ENCODE data around the gene FZD2. TPM values are rescaled to one million over a fixed set of nuclear protein-coding genes. Genes with fewer than 3 reads are reported as not detected.

The FZD2 gene
- total and polyA plus RNA-seq, 2 of the 8 experiments (the other 6 are each of a cell fraction or from before 2014, with no cell fraction given), result 17.6 to 86.7 TPM

DNA sequence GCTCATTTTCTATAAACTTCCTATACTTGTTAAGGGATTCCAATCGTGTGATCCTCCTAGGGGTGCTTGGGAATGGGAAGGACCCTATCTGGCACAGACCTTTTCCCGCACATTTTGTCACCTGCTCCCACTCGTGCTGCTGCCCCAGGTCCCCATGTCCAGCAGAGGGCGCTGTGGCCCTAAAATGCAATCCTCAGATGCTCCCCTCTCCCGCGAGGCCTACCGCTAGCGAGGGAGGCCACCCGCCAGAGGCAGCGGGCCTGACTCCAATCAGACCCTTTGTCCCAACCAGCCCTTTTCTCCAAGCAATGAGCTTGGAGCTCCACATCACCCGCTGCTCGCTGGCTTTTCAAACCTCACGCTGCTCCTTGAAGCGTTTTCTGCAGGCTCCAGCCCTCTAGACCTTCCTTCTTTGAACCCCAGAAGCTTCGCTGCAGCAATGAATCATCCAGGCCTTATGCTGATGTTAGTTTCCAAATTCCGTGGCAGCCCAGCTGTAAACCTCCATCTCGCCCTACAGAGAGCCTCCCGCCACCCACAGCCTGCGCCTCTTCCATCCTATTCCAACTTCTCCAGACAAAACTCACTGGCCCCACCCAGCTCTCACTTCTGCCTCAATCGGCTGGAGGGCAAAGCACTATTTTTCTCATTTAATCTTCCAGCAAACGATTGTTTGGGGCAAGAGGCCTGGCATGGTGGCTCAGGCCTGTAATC is 23.6 kb upstream of the FZD2 start (continued):
- TF ChIP-seq SUZ12 (IDR thresholded peaks at IDR 0.05; ENCODE audit: low read length) (0 out of 2 replicates have a peak, but pooled peaks have one; percentile 29), CREB1 (IDR thresholded peaks at IDR 0.05) (no peak), POLR2A (IDR thresholded peaks at IDR 0.05; ENCODE audit: control extremely low read depth in 1 of 2, low read depth in 2 of 2, low read length in 2 of 2) (no peak), TEAD4 (IDR thresholded peaks at IDR 0.05; ENCODE audit: low read depth, low read length) (no peak), SIRT6 (IDR thresholded peaks at IDR 0.05; ENCODE audit: low read length) (no peak), CBX5 (IDR thresholded peaks at IDR 0.05; ENCODE audit: low read depth, low read length) (no peak), RXRA (IDR thresholded peaks at IDR 0.05; ENCODE audit: insufficient read depth, low read depth, low read length) (no peak), CHD1 (IDR thresholded peaks at IDR 0.05; ENCODE audit: low read depth, low read length) (no peak), TAF7 (optimal IDR thresholded peaks at IDR 0.05; ENCODE audit: borderline replicate concordance, low read depth, low read length) (no peak), NRF1 (IDR thresholded peaks at IDR 0.05; ENCODE audit: low read depth, low read length) (no peak), GTF2F1 (IDR thresholded peaks at IDR 0.05; ENCODE audit: borderline replicate concordance, low read depth, low read length) (0 out of 2 replicates have a peak, but pooled peaks have one; percentile 57), FOSL1 (IDR thresholded peaks at IDR 0.05; ENCODE audit: insufficient read depth, low read depth, low read length) (no peak), CTBP2 (IDR thresholded peaks at IDR 0.05; ENCODE audit: borderline replicate concordance, insufficient read depth, insufficient read length, low read length) (no peak), CBX8 (IDR thresholded peaks at IDR 0.05; ENCODE audit: borderline replicate concordance, low read depth, low read length) (no peak), CEBPB (IDR thresholded peaks at IDR 0.05; ENCODE audit: low read depth, low read length) (peak; percentile 30; the same call in 1 of the 2 replicates), ASH2L (IDR thresholded peaks at IDR 0.05; ENCODE audit: low read length) (no peak), SIX5 (IDR thresholded peaks at IDR 0.05; ENCODE audit: low read depth, low read length) (no peak), YY1 (IDR thresholded peaks at IDR 0.05; ENCODE audit: low read depth, low read length) (no peak), HDAC2 (IDR thresholded peaks at IDR 0.05; ENCODE audit: borderline replicate concordance in 1 of 2, low read depth in 2 of 2, low read length in 2 of 2) (peak; percentile 44 to 61; a peak in 1 of 4 replicates), NANOG (IDR thresholded peaks at IDR 0.05; ENCODE audit: insufficient read depth, low read depth, low read length, poor library complexity, severe bottlenecking) (no peak), EZH2 (IDR thresholded peaks at IDR 0.05; ENCODE audit: low read depth, low read length, severe bottlenecking) (no peak), CHD2 (IDR thresholded peaks at IDR 0.05; ENCODE audit: low read length) (peak; percentile 80)
- TF ChIP-seq, protein P1, sequence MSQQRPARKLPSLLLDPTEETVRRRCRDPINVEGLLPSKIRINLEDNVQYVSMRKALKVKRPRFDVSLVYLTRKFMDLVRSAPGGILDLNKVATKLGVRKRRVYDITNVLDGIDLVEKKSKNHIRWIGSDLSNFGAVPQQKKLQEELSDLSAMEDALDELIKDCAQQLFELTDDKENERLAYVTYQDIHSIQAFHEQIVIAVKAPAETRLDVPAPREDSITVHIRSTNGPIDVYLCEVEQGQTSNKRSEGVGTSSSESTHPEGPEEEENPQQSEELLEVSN (IDR thresholded peaks at IDR 0.05), result peak; percentile 97

Measured in H1 (cell line).